ENCODE measurements around the gene INF2.

- no peak for TF ChIP-seq REST (IDR thresholded peaks at IDR 0.05; ENCODE audit: low read depth)
- no peak for TF ChIP-seq USF1 (IDR thresholded peaks at IDR 0.05)
- no peak for TF ChIP-seq TAF1 (IDR thresholded peaks at IDR 0.05; ENCODE audit: low read depth)
- no peak for TF ChIP-seq TEAD4 (IDR thresholded peaks at IDR 0.05)
- TF ChIP-seq EP300 (IDR thresholded peaks at IDR 0.05; ENCODE audit: borderline replicate concordance), result no peak
- TF ChIP-seq NFIC (IDR thresholded peaks at IDR 0.05), result no peak
- no peak for TF ChIP-seq EGR1 (IDR thresholded peaks at IDR 0.05)
- TF ChIP-seq YY1 (IDR thresholded peaks at IDR 0.05; ENCODE audit: low read depth), result no peak
Measured at GRCh38 chr14:104710071-104710735, 20.8 kb downstream of the INF2 start.

All from Ishikawa (cell line).